Retinal pigment epithelial cell (primary cell): ENCODE data around the gene PPP2R2B.

Experiments
- DNase-seq: peaks from one replicate; pipeline ENCODE4 v3.0.0-alpha.2; 2010; ENCODE audit warnings: low read depth
- H3K4me3 ChIP-seq: 2 replicates; pipeline ENCODE4 v1.5.1; 2011; ENCODE audit warnings: mild to moderate bottlenecking, low read length, control low read depth, moderate library complexity
- CTCF ChIP-seq: conservative IDR thresholded peaks from 2 replicates; pipeline ENCODE4 v1.5.1; 2011; ENCODE audit warnings: low read depth, low read length, control low read depth, inconsistent platforms

PPP2R2B gene

GRCh38 chr5:146878476-146879172, at the start of gene PPP2R2B:
PPP2R2B (minus strand) TSS chr5:146878757.
- DNase-seq, result no peak
- peak within 1 kb of the TSS; percentile 74 for H3K4me3 ChIP-seq
- TF ChIP-seq CTCF, result no peak

DNA sequence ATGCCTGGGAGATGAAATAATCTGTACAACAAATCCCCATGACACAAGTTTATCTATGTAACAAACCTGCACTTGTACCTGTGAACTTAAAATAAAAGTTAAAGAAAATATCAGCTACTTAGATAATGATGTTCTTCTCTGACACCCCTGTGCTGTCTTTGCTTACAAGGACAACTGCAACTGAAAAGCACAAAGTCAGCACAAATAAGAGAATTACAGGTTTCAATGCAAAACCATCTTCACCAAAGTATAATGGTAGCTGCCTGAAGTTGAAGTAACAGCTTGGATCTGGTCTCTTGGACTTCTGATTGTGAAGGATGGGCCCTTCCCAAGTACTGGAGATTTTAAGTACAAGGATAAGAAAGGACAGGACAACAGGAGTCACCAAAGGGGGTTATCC, 45.6 kb upstream of the PPP2R2B start:
- no peak overlapping the region for H3K4me3 ChIP-seq
- no peak for TF ChIP-seq CTCF
- DNase-seq, result no peak

DNA sequence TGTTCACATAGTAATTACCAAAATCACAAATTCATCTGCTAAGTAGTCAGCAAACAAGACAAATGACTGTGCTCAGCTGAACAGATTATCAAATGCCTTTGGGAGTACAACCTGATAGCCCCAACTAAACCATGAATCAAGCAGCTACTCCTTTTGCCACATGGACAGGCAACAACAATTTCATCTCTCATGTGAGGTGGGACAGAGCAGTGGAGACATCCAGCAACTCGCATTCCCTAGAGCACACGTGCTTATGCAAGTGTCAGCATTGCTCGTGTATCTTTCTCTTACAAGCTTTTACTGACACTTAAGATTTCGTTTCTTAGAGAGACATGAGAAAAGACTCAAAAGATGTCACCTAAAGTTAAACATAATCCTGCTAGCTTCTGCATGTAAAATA, 42.7 kb upstream of the PPP2R2B start:
- no peak overlapping the region for H3K4me3 ChIP-seq
- DNase-seq, result no peak
- TF ChIP-seq CTCF, result no peak

DNA sequence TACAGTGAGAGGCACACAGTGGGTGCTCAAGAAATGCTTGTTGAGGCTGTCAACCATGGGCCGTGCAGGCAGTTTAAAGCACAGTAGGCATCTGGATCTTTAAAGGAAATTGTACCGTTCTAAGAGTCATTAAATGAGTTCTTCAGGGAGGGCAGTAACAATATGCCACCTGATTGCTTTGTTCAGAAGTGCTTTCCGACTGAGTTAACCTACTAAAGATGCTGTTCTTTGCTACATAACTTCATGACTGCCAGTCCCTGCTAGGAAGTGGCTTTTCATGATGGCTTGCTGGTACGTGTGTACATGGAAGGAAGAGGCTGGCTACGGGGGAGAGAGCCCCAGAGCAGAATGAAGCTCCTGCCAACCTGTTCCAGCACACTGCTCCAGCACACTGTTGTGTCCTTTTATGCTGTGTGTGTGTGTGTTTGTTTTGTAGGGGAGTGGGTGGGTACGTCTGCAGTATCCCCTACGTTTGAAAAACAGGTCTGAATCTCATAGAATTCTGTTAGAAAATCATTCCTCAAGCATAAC, 41.9 kb upstream of the PPP2R2B start:
- no peak for TF ChIP-seq CTCF
- no peak for DNase-seq
- no peak overlapping the region for H3K4me3 ChIP-seq

- no peak overlapping the region for H3K4me3 ChIP-seq
- TF ChIP-seq CTCF, result no peak
- DNase-seq, result no peak
These were observed 40.7 kb upstream of the PPP2R2B start for GRCh38 chr5:146919304-146919703.

DNA sequence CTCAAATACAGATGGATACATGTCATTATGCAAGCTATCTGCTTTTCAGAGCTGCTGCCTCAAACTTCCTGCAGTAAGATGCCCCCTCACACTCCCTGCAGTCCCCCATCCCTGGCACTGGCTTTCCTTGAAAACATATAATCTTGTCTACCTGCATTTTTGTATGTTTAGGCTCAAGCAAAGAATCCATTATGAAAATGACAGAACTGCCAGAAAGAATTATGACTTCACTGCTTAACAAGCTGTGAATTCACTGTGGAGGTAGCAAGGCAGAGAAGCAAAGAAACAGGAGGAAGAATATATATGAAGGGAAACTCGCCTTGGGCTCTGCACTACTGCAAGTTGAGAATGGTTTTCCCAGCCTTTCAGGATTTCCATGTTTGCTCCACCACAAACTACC, 39.4 kb upstream of the PPP2R2B start:
- no peak overlapping the region for H3K4me3 ChIP-seq
- DNase-seq, result no peak
- no peak for TF ChIP-seq CTCF

DNA sequence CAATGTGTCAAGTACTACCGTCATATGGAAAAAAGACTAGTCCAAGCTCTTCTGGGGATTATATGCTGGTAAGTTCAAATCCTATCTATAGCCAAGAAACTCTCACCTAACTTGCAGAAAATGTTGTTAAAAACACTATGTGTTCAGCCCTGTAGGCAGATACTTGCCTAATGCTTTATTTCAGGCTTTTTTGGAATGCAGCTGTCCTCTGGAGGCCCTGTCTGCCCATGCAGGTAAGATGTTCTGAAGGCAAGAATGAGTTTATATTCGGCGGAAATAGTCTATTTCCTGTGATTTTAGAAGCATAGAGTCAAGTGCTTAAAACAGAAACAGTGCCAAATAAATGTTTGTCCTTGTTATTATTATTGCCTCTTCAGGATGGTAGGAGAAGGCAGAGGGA, 34.3 kb upstream of the PPP2R2B start:
- TF ChIP-seq CTCF, result no peak
- H3K4me3 ChIP-seq, result no peak overlapping the region
- no peak for DNase-seq
